Iris pigment epithelial cell (primary cell): ENCODE results near the gene IFNA13.
"Not testable (repeated sequence)": the region's sequence is repeated elsewhere in the genome, so short reads cannot be mapped to it uniquely, and the experiment has no call there.

Experiments used
- DNase-seq: peaks from one replicate; pipeline ENCODE4 v3.0.0-alpha.2; 2011; ENCODE audit warnings: low read depth

Gene IFNA13

DNA sequence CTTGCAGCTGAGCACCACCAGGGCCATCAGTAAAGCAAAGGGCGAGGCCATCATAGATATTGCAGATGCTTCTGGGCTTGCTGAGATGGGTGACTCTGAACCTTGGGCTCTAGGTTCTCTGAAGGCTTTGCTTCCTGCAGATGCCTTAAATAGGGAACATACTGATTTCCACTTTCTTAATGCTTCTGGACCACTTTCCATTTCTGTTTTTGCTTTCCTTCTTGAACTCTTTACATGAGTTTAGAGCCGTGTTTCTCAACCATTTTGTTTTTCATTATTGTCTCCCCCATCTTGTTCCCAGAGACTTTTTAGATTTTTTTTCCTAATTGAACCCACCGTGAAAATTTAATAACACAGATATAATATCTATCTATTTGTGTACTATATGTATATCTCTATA lies at the start of gene IFNA13:
Gene IFNA13, minus strand, starts transcription at position 101 of the 400 bp plus-strand sequence. Its CDS starts 47 bp downstream, at position 54.
- no peak for DNase-seq

DNA sequence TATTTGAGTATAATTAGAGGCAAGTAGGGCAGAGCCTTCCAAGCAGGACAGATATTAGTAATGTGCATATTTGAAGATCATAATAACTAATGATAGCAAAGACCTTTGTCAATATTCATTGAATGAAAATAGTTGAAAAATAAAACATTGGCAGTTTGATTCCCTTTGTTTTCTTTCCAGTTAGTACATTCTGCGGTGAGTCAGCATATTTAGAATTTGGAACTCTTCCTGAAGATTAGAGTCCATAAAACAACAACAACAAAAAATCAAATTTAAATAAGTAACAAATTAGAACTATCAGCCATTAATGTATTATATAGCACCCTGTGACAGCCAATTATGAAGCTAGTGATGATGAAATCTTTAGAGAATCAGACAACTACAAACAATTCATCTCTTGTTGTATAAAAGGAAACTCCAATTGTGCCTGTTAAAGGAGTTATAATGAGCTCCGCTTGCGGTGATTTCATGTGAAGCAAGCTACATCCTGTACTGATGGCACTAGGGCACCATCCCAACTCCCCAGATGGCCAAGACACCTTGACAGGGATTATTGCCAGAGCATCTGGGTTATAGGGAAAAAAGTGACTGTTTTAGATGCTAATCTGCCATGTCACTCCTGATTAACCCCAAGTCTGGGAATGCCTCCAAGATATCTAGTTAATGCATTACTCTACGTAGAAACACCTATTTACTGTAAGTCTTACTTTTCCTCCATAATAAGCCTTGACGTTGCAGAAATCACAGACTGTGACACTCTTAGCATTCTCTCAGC lies 47.8 kb upstream of the IFNA13 start:
- DNase-seq: peak; percentile 37

DNA sequence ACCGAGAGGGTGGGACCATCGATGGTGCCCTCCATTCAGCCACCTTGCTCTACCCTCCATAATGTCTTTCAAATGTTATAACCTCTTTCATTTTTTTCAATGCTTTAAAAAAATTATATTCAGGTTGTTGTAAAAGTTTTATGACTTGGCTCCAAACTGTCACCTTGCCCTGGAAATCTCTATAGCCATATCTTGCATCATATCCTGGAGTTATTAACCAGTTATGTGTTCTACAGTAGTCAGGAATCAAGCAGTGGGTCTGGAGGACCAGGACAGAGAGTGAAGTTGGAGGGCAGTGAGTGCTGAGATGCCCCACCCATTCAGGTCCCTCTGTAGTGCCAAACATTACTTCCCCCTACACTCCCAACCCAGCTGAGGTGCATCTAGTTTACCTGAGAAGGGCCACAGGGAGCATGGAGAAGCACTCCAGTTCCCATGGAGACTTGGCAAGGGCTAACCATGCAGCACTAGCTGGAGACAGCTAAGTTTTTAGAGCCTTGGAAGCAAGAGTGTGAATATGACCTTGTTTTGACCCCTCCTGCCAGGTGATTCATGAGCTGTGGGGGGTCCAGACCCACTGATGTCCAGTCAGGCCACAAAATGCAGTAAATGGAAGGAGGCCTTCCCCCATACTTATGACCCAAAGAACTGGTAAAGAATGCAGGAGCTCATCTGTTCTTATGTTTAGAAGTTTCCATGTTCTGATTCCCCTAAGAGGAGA lies 46.5 kb upstream of the IFNA13 start:
- DNase-seq: no peak

DNA sequence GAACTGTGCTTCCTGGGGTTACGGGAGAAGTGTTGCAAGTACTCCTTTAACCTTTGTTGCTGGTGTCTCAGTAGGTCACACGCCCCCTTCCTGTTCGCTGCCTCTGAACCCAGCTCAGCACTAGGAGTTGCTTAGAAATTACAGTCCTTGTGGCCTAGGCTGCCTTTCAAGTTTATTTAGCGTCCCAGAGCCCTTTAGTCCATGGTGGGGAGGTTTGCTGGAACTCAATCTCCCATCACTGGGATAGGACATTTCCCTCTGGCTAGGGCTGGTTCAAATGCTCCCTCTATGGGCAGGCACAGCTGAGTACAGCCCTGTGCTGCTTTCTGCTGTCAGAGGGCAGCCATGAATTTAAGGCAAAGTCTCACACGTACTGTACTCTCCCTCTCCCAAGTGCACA lies 45.8 kb upstream of the IFNA13 start:
- DNase-seq: no peak

DNA sequence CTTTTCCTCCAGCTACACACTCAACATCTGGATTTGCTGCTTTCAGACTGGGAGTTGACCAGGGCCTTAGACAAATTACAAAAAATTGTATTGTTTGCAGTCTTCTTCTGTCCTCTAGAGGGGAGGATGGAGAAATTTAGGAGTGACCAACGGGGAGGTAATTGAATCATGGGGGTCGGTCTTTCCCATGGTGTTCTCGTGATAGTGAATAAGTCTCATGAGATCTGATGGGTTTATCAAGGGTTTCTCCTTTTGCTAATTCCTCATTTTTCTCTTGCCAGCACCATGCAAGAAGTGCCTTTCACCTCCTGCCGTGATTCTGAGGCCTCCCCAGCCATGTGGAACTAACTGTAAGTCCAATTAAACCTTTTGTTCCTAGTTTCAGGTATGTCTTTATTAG lies 45.3 kb upstream of the IFNA13 start:
- no peak for DNase-seq

DNA sequence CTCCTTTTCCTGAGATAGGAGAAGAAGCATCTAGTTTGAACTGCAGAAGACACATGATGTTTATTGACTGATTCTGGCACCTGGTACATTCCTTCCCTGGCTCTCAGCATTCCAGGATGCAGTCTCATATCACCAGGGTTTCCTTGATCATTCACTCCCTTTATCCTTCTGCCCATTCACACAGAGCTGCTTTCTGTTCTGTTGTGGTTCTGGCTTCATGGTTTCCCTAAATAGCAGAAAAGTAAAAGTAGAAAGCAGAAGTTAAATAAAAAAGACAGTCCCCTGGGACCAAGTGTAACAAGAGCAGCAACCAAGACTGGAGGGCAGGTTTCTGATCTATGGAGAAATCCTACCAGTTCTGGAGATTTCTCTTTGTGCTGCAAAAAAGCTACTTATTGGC lies 44.2 kb upstream of the IFNA13 start:
- no peak for DNase-seq

DNA sequence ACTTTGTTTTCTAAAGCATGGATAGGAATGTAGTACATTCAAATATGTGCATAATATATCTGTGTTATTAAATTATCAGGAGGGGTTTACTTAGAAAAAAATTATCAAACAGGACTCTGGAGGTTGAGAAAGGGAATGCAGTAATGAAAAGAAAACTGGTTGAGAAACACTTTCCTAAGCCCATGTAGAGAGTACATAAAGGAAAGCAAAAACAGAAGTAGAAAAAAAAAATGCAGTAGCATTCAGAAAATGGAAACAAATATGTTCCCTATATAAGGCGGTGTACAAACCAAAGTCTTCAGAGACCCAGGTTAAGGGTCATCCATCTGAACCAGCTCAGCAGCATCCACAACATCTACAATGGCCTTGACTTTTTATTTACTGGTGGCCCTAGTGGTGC lies 41.0 kb upstream of the IFNA13 start, which contains the start of gene IFNA8:
Gene IFNA8, plus strand, starts transcription at position 301 of the 400 bp plus-strand sequence. Its CDS starts 60 bp downstream, at position 361.
- no peak for DNase-seq

DNA sequence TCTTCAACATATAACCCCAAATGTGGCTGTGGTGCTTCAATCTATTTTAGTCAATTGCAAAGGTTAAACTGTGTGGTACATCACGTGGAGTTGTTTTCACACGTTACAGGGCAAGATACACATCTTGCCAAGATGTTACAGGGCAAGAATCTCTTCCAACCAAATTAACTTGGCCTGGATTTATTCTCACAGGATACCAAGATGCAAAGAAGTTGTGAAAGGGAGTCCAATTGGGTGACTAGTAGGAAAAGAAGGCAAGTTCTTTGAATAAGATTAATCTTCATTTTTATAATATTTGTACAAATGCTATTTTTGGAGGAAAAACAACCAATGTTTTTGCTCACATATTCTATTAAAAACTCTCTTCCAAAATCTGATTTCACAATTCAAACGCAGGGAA lies 36.3 kb upstream of the IFNA13 start:
- no peak for DNase-seq

DNA sequence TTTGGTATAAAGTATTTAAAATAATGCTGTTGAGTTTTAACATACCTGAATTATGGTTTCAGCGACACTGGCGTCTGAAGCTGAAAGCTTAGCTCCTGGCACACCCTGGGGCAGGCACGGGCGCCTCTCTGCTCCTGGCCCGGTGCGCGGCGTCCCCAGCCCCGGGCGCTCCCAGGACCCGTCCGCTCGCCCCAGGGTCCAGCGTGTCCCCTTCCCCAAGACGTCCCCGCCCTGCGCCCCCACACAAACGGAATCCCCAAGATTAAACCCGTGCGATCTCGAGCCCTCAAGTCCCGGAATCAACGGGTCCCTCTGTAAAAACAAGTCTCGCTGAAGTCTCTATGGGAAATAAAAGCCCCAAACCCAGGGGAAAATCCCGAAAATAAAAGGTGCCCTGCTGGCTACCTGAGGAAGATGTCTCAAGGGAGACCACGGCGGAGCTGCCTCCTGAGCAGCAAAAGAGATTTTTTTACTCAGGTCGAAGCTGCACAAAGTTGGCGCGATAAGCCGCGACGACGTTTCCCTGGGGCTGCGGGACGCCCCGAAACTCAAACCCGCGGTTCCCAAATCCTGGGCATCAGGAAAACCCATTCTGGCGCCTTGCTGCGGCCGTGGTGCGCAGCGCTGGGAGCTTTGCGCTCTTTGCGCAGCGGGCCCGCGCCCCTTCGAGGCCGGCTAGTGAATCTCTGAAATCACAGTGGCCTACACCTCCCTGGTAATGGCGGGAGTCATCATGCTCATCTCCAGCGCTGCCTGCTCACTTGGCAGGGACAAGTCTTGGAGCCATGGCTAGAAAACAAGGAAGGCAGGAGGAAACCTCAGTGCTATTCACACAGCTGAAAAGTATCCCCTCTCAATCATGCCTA lies 34.8 kb upstream of the IFNA13 start:
- DNase-seq: no peak

DNA sequence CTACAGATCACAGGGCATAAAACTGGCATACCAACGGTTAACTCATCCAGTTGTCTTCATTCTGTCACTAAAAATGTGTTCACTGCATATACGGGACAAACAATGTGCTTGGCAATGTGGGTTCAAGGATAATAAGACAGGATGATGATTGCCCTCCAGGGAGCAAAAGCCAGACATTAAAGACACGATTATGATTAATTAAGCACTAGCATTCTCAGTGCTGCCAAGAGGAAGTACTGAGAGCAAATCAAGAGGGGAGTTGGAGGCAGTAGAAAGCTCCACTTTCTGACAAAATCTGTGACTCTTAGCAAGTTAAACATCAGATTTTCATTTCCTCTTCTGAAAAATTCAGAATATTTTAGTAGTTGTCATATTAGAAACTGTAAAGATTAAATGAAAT lies 32.1 kb upstream of the IFNA13 start:
- no peak for DNase-seq

DNA sequence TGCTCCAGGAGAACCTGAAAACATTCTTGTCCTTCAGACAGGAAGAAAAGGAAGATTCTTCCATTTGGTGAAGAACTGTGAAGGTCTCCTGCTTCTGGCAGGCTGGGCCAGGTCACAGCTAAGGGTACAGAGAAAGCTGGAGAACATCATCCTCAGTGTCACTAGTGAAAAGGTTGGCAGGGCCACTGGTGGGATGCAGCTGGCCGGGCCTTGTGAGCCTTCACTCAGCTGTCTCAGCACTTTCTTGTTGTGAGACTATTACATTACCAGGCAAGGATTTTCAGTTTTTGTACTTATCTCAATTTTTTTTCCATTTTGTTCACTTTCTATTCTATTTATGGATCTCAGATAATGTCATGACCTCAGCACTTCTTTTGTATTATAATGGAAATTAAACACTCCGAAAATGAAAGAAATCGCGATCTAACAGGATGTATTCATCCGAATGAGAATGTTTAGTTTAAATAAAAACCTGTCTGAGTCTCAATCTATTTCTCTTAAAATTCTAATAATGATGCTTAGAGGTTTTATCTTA lies 31.2 kb upstream of the IFNA13 start:
- no peak for DNase-seq

DNA sequence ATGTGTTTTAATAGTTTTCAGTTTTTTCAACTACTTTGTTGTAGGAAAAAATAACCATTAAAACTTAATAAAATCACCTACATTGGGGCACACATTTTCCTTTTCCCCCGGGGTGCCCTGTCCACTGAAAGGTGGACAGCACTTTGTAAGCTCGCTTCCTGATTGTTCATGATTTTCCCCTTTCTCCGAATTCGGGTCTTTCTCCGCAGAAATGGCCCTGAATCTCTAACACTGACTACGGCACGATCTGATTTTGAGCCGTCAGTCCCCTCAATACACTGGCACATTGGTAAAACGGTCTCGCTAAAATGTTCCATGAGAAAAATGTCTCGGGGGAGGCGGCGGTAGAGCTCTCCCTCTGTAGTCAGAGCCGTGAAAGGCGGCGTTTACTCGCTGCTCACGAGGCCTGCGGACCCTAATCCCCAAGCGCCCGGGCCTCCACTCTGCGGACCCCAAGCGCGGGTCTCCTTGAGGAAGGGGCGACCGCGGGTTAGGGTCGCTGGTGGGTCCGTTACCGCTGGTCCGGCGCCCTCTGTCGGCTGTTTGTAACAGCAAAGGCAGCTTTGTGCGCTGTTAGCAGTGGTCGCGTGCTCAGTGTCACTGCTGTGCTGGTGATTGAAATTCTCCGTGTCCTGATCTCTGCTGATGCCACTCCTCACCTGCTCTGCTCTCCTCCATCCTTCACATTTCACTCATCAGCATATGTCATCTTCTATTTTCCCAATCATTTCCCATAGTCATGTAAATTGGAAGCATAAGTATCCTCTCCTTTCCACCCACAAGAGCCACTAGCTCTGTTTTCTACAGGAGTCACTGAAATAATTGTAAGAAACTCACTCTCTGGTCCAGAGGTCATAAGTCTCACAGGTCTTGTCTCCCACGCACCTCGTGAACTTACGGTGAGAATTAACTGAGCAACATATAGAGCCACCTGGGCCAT lies 28.2 kb upstream of the IFNA13 start:
- DNase-seq: peak; percentile 13

DNA sequence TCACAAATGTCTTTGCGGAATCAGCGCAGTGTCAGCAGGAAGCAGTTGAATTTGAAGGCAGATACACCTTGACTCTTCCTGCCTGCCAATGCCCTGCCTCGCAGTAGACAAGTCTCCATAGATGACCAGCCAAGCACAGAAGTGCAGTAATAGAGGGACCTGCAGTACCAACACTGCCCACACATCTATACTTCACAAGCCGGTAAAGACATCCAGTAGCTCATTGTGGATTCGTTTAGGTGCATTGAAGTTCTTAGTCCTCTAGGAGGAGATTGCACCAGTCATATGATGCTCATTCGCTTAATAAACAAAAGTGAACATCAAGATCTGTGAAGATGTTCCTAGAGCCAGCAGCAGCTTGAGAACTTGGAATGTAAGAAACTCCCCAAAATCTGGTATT lies 24.4 kb upstream of the IFNA13 start:
- peak; percentile 17 for DNase-seq

DNA sequence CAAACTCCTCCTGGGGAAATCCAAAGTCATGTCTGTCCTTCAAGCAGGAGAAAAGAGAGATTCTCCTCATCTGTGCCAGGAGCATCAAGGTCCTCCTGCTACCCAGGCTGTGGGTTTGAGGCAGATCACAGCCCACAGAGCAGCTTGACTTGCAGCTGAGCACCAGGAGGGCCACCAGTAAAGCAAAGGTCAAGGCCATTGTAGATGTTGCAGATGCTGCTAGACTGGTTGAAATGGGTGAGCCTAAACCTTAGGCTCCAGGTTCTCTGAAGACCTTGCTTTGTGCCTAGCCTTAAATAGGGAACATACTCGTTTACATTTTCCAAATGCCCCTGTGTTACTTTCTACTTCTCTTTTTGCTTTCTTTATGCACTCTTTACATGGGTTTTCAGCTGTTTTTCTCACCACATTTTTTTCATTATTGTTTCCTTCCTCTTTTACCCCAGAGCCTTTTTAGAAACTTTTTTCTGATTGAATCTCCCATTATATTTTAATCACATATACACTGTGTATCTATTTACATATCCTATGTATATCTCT lies 17.3 kb upstream of the IFNA13 start, which contains the start of gene IFNA2:
Gene IFNA2, minus strand, starts transcription at position 268 of the 540 bp plus-strand sequence. Its CDS starts 69 bp downstream, at position 199.
- no peak for DNase-seq

DNA sequence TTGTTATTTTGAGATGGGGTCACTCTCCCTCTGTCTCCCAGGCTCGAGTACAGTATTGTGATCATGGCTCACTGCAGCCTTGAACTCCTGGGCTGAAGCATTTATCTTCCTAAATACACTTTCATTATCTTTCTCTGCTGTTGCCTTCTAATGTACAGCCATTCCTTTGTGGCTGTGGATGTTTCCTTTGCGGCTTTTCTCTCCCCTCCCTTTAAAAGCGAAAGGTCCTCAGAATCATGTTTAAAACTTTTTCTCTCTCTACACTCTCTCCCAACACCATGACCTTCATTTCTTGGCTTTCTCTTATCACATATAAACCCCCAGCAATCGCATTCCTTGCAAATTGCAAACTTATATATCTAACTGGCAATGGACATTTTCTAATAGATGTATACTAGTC lies 15.8 kb upstream of the IFNA13 start:
- DNase-seq: no peak

DNA sequence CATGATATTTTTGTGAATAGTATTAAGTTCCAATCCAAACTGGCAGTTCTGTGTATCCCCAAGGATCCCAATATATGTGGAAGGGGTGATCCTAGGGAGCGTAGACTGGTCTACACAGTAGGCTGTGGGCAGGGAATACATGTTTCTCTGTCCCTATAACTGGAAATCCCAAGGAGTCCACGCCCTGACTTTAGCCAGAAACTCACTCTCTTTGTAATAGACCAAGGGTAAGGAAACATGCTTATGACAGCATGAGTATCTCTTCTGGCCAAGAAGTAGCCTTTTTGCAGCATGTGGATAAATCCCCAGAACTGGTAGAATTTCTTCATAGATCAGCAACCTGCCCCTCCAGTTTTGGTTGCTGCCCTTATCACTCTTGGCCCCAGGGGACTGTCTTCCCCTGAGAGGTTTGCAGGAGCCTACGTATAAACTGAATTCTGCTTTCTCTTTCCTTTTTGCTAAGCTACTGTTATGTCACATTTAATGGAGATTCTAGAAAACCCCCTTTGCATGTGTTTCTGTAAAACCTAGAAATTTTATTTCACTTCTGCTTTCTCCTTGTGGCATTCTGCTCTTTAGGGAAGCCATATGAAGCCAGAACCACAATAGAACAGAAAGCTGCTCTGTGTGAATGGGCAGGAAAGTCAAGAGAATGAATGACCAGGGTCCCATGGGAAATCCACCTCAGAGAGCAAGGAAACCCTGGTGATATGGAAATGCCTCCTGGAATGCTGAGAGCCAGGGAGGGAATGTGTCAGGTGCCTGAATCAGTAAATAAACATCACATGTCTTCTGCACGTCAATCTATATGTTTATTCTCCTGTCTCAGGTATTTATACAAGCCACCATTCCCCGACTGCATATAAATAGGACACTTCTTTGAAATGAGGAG lies 13.8 kb upstream of the IFNA13 start:
- DNase-seq: no peak

DNA sequence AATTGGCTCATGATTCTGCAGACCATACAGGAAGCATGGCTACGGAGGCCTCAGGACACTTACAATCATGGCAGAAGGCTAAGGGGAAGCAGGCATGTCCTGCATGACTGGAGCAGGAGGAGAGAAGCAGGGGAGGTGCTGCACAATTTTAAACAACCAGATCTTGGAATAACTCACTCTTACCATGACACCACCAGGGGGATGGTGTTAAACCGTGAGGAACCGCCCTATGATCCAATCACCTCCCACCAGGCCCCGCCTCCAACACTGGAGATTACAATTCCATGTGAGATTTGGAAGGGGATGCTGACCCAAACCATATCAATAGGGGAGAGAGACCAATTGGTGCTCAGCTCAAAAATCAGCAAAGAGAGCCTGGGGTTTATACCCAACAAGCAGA lies 3.6 kb upstream of the IFNA13 start:
- DNase-seq: not testable (repeated sequence)

DNA sequence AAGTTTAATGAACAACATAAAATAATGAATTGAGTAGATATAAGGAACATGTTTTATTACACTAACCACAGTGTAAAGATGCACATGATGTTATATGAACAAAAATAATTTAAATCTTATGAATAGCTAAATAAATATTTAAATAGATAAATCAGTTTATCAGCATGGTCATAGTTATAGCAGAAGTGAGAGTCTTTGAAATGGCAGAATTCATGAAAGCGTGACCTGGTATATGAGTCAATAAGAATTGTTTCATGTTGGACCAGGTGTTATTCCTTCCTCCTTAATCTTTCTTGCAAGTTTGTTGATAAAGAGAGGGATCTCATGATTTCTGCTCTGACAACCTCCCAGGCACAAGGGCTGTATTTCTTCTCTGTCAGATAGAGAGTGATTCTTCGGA lies 688 bp downstream of the IFNA13 start:
- not testable (repeated sequence) for DNase-seq

DNA sequence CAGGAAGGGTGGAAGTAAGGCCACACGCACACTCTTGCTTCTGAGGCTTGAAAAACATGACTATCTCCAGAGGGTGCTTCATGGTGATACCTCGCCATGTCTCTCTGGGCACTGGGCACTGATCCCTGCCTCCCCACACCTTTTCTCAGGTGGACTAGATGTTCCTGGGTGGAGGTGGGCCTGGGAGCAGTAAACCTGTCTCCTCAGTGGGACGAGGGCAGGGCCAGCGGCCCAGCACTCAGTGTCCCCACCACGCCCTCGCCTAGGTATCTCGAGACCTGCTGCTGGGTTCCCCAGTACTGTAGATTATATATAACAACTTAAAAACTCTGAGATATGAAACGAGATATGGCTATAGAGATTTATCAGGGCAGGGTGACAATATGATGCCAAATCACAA lies 5.6 kb downstream of the IFNA13 start:
- no peak for DNase-seq
